AML-193 (cell line): ENCODE measurements around the gene MMD2.
"Not testable (repeated sequence)": the region's sequence is repeated elsewhere in the genome, so short reads cannot be mapped to it uniquely, and the experiment has no call there.

Experiments used
- DNase-seq, 2 experiments: peaks; one replicate each; lab custom pipeline; 2025; lab: John Stamatoyannopoulos, UW

The MMD2 gene

GRCh38 chr7:4958477-4959301 lies at the start of gene MMD2:
Gene MMD2 (minus strand): TSS chr7:4959187. CDS start chr7:4959017, 170 bp downstream.
- DNase-seq, result no peak

- DNase-seq, result no peak
Measured at GRCh38 chr7:5005066-5005465, 46.1 kb upstream of the MMD2 start.

GRCh38 chr7:5001911-5002310 lies 42.9 kb upstream of the MMD2 start:
- no peak for DNase-seq

- no peak for DNase-seq
Measured at GRCh38 chr7:5001003-5001402, 42.0 kb upstream of the MMD2 start.

- no peak for DNase-seq
Measured at GRCh38 chr7:4999369-4999950, 40.5 kb upstream of the MMD2 start.

- DNase-seq, result no peak
Measured at GRCh38 chr7:4998910-4999309, 39.9 kb upstream of the MMD2 start.

- no peak for DNase-seq
Measured at GRCh38 chr7:4998244-4998643, 39.3 kb upstream of the MMD2 start.

GRCh38 chr7:4996696-4997222 lies 37.8 kb upstream of the MMD2 start:
- DNase-seq, result no peak

GRCh38 chr7:4995429-4995969 lies 36.5 kb upstream of the MMD2 start:
- DNase-seq, result no peak

GRCh38 chr7:4993471-4993870 lies 34.5 kb upstream of the MMD2 start:
- no peak for DNase-seq

GRCh38 chr7:4982741-4983140 lies 23.8 kb upstream of the MMD2 start:
- DNase-seq, result not testable (repeated sequence)

- not testable (repeated sequence) for DNase-seq
Measured at GRCh38 chr7:4981295-4981890, 22.4 kb upstream of the MMD2 start.

- not testable (repeated sequence) for DNase-seq
Measured at GRCh38 chr7:4975626-4976025, 16.6 kb upstream of the MMD2 start.

- DNase-seq, result peak; percentile 68 to 73
Measured at GRCh38 chr7:4973728-4974198, 14.8 kb upstream of the MMD2 start.

GRCh38 chr7:4972446-4972845 lies 13.5 kb upstream of the MMD2 start:
- not testable (repeated sequence) for DNase-seq

- DNase-seq, result no peak
Measured at GRCh38 chr7:4965295-4966022, 6.5 kb upstream of the MMD2 start.

- no peak for DNase-seq
Measured at GRCh38 chr7:4964506-4964905, 5.5 kb upstream of the MMD2 start.

- DNase-seq, result no peak
Measured at GRCh38 chr7:4962872-4963775, 4.1 kb upstream of the MMD2 start.

- no peak for DNase-seq
Measured at GRCh38 chr7:4960363-4960762, 1.4 kb upstream of the MMD2 start.

- DNase-seq, result no peak
Measured at GRCh38 chr7:4959893-4960292, 906 bp upstream of the MMD2 start.

GRCh38 chr7:4959306-4959705 lies 319 bp upstream of the MMD2 start:
- DNase-seq, result no peak
